ENCODE measurements around the gene SLC12A5. TPM values are rescaled to one million over a fixed set of nuclear protein-coding genes. Genes with fewer than 3 reads are reported as not detected.

Gene SLC12A5
- polyA plus RNA-seq, 3 donors, result 1.0 to 1.8 (median 1.2) TPM

- no peak for DNase-seq (ENCODE audit: low read depth in 3 of 3, low spot score in 2 of 3)
Measured at GRCh38 chr20:46101957-46102356, 72.9 kb downstream of the SLC12A5 start.

- no peak for DNase-seq (ENCODE audit: low read depth in 3 of 3, low spot score in 2 of 3)
Measured at GRCh38 chr20:46102940-46103339, 73.9 kb downstream of the SLC12A5 start.

GRCh38 chr20:46104262-46104661, 75.2 kb downstream of the SLC12A5 start:
- DNase-seq (ENCODE audit: low read depth in 3 of 3, low spot score in 2 of 3), result no peak

GRCh38 chr20:46107061-46107460, 78.0 kb downstream of the SLC12A5 start:
- DNase-seq (ENCODE audit: low read depth in 3 of 3, low spot score in 2 of 3), result no peak

GRCh38 chr20:46108435-46108841, 79.4 kb downstream of the SLC12A5 start:
- no peak for DNase-seq (ENCODE audit: low read depth in 3 of 3, low spot score in 2 of 3)

- DNase-seq (ENCODE audit: low read depth in 3 of 3, low spot score in 2 of 3), result no peak
Measured at GRCh38 chr20:46108976-46109375, 80.0 kb downstream of the SLC12A5 start.

Other genes starting within 250 kb of the SLC12A5 start
- 1 to 10 TPM; 1.4 to 2.0 (median 1.9) TPM for gene WFDC3, start 237.3 kb upstream of the SLC12A5 start, polyA plus RNA-seq (ENCODE audit: insufficient read length in 3 of 3)
- 10 to 100 TPM; 35.2 to 39.0 (median 35.6) TPM for gene DNTTIP1, start 237.3 kb upstream of the SLC12A5 start, polyA plus RNA-seq (ENCODE audit: insufficient read length in 3 of 3)
- 10 to 100 TPM; 62.5 to 67.2 (median 66.1) TPM for gene UBE2C, start 216.6 kb upstream of the SLC12A5 start, polyA plus RNA-seq (ENCODE audit: insufficient read length in 3 of 3)
- gene TNNC2, start 201.9 kb upstream of the SLC12A5 start, polyA plus RNA-seq (ENCODE audit: insufficient read length in 3 of 3), result under 1 TPM in 2 of 3 donors, not detected in 1; 0.40 to 0.68 TPM
- gene SNX21, start 195.4 kb upstream of the SLC12A5 start, polyA plus RNA-seq (ENCODE audit: insufficient read length in 3 of 3), result 10 to 100 TPM in 2 of 3 donors, 1 to 10 TPM in 1; 9.8 to 10.9 (median 10.3) TPM
- 10 to 100 TPM; 18.7 to 23.7 (median 20.9) TPM for gene ACOT8, start 171.8 kb upstream of the SLC12A5 start, polyA plus RNA-seq (ENCODE audit: insufficient read length in 3 of 3)
- 1 to 10 TPM; 5.3 to 5.8 (median 5.6) TPM for gene ZSWIM3, start 171.6 kb upstream of the SLC12A5 start, polyA plus RNA-seq (ENCODE audit: insufficient read length in 3 of 3)
- gene ZSWIM1, start 148.0 kb upstream of the SLC12A5 start, polyA plus RNA-seq (ENCODE audit: insufficient read length in 3 of 3), result 10 to 100 TPM; 13.4 to 16.0 (median 14.8) TPM
- gene SPATA25, start 141.6 kb upstream of the SLC12A5 start, polyA plus RNA-seq (ENCODE audit: insufficient read length in 3 of 3), result 1 to 10 TPM; 2.0 to 3.2 (median 3.0) TPM
- gene NEURL2, start 138.0 kb upstream of the SLC12A5 start, polyA plus RNA-seq (ENCODE audit: insufficient read length in 3 of 3), result 1 to 10 TPM; 4.3 to 6.0 (median 5.5) TPM
- 100 to 1,000 TPM; 116 to 134 (median 118) TPM for gene CTSA, start 137.9 kb upstream of the SLC12A5 start, polyA plus RNA-seq (ENCODE audit: insufficient read length in 3 of 3)
- 100 to 1,000 TPM; 129 to 133 (median 131) TPM for gene PLTP, start 117.1 kb upstream of the SLC12A5 start, polyA plus RNA-seq (ENCODE audit: insufficient read length in 3 of 3)
- gene PCIF1, start 94.5 kb upstream of the SLC12A5 start, polyA plus RNA-seq (ENCODE audit: insufficient read length in 3 of 3), result 10 to 100 TPM; 41.3 to 47.1 (median 45.2) TPM
- 10 to 100 TPM; 10.2 to 10.9 (median 10.5) TPM for gene ZNF335, start 57.0 kb upstream of the SLC12A5 start, polyA plus RNA-seq (ENCODE audit: insufficient read length in 3 of 3)
- under 1 TPM; 0.31 to 0.57 (median 0.54) TPM for gene MMP9, start 20.3 kb upstream of the SLC12A5 start, polyA plus RNA-seq (ENCODE audit: insufficient read length in 3 of 3)
- 10 to 100 TPM; 55.1 to 57.7 (median 57.0) TPM for gene NCOA5, start 60.7 kb downstream of the SLC12A5 start, polyA plus RNA-seq (ENCODE audit: insufficient read length in 3 of 3)
- gene CD40, start 89.1 kb downstream of the SLC12A5 start, polyA plus RNA-seq (ENCODE audit: insufficient read length in 3 of 3), result 1 to 10 TPM; 5.8 to 6.5 (median 5.9) TPM